Fibroblast of mammary gland (primary cell): ENCODE results near the gene ARG1.

ENCODE experiments used
- DNase-seq: peaks from one replicate; pipeline ENCODE4 v3.0.0-alpha.2; 2010; ENCODE audit warnings: low read depth
- H3K4me3 ChIP-seq: 2 replicates; pipeline ENCODE4 v1.5.1; 2011; ENCODE audit warnings: low read depth, mild to moderate bottlenecking, low read length, moderate library complexity; ENCODE audit not compliant: control insufficient read depth
- CTCF ChIP-seq: conservative IDR thresholded peaks from 2 replicates; pipeline ENCODE4 v1.5.1; 2011; ENCODE audit warnings: low read depth, low read length, inconsistent platforms; ENCODE audit not compliant: control insufficient read depth, insufficient read depth

ARG1 gene

GRCh38 chr6:131547488-131547887 lies 25.5 kb upstream of the ARG1 start:
- no peak overlapping the region for H3K4me3 ChIP-seq
- no peak for TF ChIP-seq CTCF
- no peak for DNase-seq

GRCh38 chr6:131548441-131548840 lies 24.6 kb upstream of the ARG1 start:
- no peak for TF ChIP-seq CTCF
- peak; percentile 8 for DNase-seq
- no peak overlapping the region for H3K4me3 ChIP-seq

GRCh38 chr6:131549811-131550210 lies 23.2 kb upstream of the ARG1 start:
- no peak for TF ChIP-seq CTCF
- no peak for DNase-seq
- no peak overlapping the region for H3K4me3 ChIP-seq

- no peak overlapping the region for H3K4me3 ChIP-seq
- no peak for DNase-seq
- no peak for TF ChIP-seq CTCF
Observed at GRCh38 chr6:131551902-131552301, 21.1 kb upstream of the ARG1 start.

- no peak for TF ChIP-seq CTCF
- DNase-seq: no peak
- no peak overlapping the region for H3K4me3 ChIP-seq
Observed at GRCh38 chr6:131552572-131552971, 20.5 kb upstream of the ARG1 start.

GRCh38 chr6:131555992-131556391 lies 17.0 kb upstream of the ARG1 start:
- TF ChIP-seq CTCF: no peak
- no peak for DNase-seq
- no peak overlapping the region for H3K4me3 ChIP-seq

- TF ChIP-seq CTCF: no peak
- DNase-seq: no peak
- H3K4me3 ChIP-seq: no peak overlapping the region
Observed at GRCh38 chr6:131558922-131559321, 14.1 kb upstream of the ARG1 start.
